SU-DHL-6 (cell line): Measurements from ENCODE around the gene LAMP1.

Source experiments
- H2AFZ ChIP-seq: fragments of 200-600 bp; sonication (generic); 2 replicates; pipeline ENCODE4 v1.6.1; 2014; ENCODE audit warnings: low read depth, mild to moderate bottlenecking, moderate library complexity, mixed read lengths, antibody characterized with exemption, low read length; ENCODE audit not compliant: severe bottlenecking
- H3F3A ChIP-seq: fragments of 200-600 bp; shearing (Covaris generic); 2 replicates; pipeline ENCODE4 v1.6.0; 2016; ENCODE audit warnings: antibody characterized with exemption, mild to moderate bottlenecking; ENCODE audit not compliant: insufficient read depth
- H3K27ac ChIP-seq: fragments of 200-600 bp; sonication (generic); 2 replicates; pipeline ENCODE4 v1.5.1; 2016; ENCODE audit warnings: low read depth, mild to moderate bottlenecking, low read length, moderate library complexity, mixed read lengths
- H3K27me3 ChIP-seq: fragments of 200-600 bp; sonication (generic), shearing (Covaris generic); 2 replicates; pipeline ENCODE4 v1.6.0; 2014; ENCODE audit warnings: mild to moderate bottlenecking, low read length
- H3K36me3 ChIP-seq: fragments of 200-600 bp; sonication (generic); 2 replicates; pipeline ENCODE4 v1.6.1; 2014; ENCODE audit warnings: mild to moderate bottlenecking, low read length, mixed read lengths
- H3K4me2 ChIP-seq: fragments of 300-600, 200-600 bp; shearing (Covaris generic), sonication (generic); 2 replicates; pipeline ENCODE4 v1.6.0; 2014; ENCODE audit warnings: low read length, low read depth, mild to moderate bottlenecking; ENCODE audit not compliant: poor library complexity, severe bottlenecking
- H3K4me3 ChIP-seq: fragments of 200-600 bp; sonication (generic); 2 replicates; pipeline ENCODE4 v1.5.1; 2014; ENCODE audit warnings: antibody characterized with exemption, low read length, mild to moderate bottlenecking, mixed read lengths; ENCODE audit not compliant: insufficient read depth, poor library complexity, severe bottlenecking
- H3K79me2 ChIP-seq: fragments of 200-600 bp; sonication (generic); 2 replicates; pipeline ENCODE4 v1.6.1; 2014; ENCODE audit warnings: mild to moderate bottlenecking, low read length, moderate library complexity; ENCODE audit not compliant: insufficient read depth
- H3K9ac ChIP-seq: fragments of 200-600 bp; sonication (generic); 2 replicates; pipeline ENCODE4 v1.7.0; 2014; ENCODE audit warnings: mild to moderate bottlenecking, low read length
- H3K9me2 ChIP-seq: fragments of 200-600 bp; sonication (generic); replicated peaks from 2 replicates; pipeline ENCODE4 v1.6.1; 2014; ENCODE audit warnings: low read length; ENCODE audit not compliant: insufficient read depth
- H3K9me3 ChIP-seq: fragments of 200-600 bp; sonication (generic); 2 replicates; pipeline ENCODE4 v1.6.1; 2014; ENCODE audit warnings: low read length, mixed read lengths; ENCODE audit not compliant: insufficient read depth
- H4K20me1 ChIP-seq: fragments of 200-600 bp; sonication (generic); 2 replicates; pipeline ENCODE4 v1.6.1; 2014; ENCODE audit warnings: low read depth, mild to moderate bottlenecking, antibody characterized with exemption, low read length, moderate library complexity, mixed read lengths
- EZH2phosphoT487 ChIP-seq: fragments of 200-600 bp; sonication (generic), shearing (Covaris generic); conservative IDR thresholded peaks from 2 replicates; pipeline ENCODE4 v1.6.1; 2018; ENCODE audit warnings: mild to moderate bottlenecking, antibody characterized with exemption, low read length, moderate library complexity, mixed read lengths
- TF ChIP-seq, protein P1 (sequence below): fragments of 200-600 bp; sonication (generic); IDR thresholded peaks from one replicate; pipeline ENCODE4 v1.5.1; 2017; ENCODE audit warnings: antibody characterized with exemption, mild to moderate bottlenecking, low read length, moderate library complexity; ENCODE audit not compliant: insufficient read depth, poor library complexity, severe bottlenecking

LAMP1 gene

DNA sequence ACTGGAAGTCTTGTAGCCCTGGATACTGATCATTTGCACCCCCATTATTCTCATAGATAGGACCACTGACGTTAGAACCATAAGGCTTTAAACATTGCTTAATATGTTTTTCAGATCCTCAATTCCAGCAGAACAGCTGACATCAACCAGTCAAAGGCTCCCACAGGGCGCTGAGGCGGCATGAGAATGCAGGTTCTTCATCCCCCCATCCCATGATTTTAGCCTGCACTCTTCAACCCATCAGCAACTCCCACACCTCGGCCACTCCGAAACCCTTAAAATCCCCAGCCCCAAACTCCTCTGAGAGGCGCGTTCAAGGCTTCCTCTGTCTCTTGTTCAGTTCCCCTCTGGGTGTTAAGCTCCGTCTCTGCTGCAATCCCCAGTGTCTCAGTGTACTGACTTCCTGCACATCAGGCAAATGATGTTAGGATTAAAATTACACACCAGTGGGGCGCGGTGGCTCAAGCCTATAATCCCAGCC is 24.3 kb upstream of the LAMP1 start:
- H3K27me3 ChIP-seq: no peaks in the 10 kb centered on the region
- TF ChIP-seq EZH2phosphoT487: no peak
- TF ChIP-seq, protein P1, sequence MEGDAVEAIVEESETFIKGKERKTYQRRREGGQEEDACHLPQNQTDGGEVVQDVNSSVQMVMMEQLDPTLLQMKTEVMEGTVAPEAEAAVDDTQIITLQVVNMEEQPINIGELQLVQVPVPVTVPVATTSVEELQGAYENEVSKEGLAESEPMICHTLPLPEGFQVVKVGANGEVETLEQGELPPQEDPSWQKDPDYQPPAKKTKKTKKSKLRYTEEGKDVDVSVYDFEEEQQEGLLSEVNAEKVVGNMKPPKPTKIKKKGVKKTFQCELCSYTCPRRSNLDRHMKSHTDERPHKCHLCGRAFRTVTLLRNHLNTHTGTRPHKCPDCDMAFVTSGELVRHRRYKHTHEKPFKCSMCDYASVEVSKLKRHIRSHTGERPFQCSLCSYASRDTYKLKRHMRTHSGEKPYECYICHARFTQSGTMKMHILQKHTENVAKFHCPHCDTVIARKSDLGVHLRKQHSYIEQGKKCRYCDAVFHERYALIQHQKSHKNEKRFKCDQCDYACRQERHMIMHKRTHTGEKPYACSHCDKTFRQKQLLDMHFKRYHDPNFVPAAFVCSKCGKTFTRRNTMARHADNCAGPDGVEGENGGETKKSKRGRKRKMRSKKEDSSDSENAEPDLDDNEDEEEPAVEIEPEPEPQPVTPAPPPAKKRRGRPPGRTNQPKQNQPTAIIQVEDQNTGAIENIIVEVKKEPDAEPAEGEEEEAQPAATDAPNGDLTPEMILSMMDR: no peak
- H3K79me2 ChIP-seq: no peaks in the 10 kb centered on the region
- H4K20me1 ChIP-seq: no peaks in the 10 kb centered on the region
- H2AFZ ChIP-seq: no peak overlapping the region
- no peaks in the 10 kb centered on the region for H3K9me2 ChIP-seq
- no peak overlapping the region for H3K9ac ChIP-seq
- H3F3A ChIP-seq: no peaks in the 10 kb centered on the region
- H3K36me3 ChIP-seq: no peaks in the 10 kb centered on the region
- no peak overlapping the region for H3K4me3 ChIP-seq
- no peaks in the 10 kb centered on the region for H3K9me3 ChIP-seq
- H3K27ac ChIP-seq: no peak overlapping the region
- H3K4me2 ChIP-seq: no peak overlapping the region

DNA sequence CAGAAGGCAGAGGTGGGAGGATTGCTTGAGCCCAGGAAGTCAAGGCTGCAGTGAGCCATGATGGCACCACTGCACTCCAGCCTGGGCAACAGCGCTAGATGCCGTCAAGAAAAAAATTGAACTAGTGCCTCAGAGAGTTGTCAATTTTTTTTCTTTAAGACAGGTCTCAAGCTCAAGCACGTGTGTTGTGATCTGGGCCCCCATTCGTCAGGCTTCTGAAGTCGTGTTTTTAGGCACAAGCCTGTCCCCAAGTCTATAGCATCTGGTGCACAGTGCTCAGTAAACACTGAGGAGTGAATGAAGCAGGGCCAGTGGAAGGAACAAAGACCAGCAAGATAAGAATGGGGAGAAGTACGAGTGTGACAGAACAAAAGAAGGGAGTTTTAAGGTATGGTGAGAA is 23.7 kb upstream of the LAMP1 start:
- no peaks in the 10 kb centered on the region for H3F3A ChIP-seq
- no peaks in the 10 kb centered on the region for H3K9me2 ChIP-seq
- no peak overlapping the region for H3K27ac ChIP-seq
- H3K79me2 ChIP-seq: no peaks in the 10 kb centered on the region
- H3K9ac ChIP-seq: no peak overlapping the region
- TF ChIP-seq, protein P1: no peak
- no peak for TF ChIP-seq EZH2phosphoT487
- no peak overlapping the region for H3K4me2 ChIP-seq
- H3K36me3 ChIP-seq: no peaks in the 10 kb centered on the region
- no peak overlapping the region for H2AFZ ChIP-seq
- H3K9me3 ChIP-seq: no peaks in the 10 kb centered on the region
- no peaks in the 10 kb centered on the region for H4K20me1 ChIP-seq
- no peaks in the 10 kb centered on the region for H3K27me3 ChIP-seq
- no peak overlapping the region for H3K4me3 ChIP-seq

DNA sequence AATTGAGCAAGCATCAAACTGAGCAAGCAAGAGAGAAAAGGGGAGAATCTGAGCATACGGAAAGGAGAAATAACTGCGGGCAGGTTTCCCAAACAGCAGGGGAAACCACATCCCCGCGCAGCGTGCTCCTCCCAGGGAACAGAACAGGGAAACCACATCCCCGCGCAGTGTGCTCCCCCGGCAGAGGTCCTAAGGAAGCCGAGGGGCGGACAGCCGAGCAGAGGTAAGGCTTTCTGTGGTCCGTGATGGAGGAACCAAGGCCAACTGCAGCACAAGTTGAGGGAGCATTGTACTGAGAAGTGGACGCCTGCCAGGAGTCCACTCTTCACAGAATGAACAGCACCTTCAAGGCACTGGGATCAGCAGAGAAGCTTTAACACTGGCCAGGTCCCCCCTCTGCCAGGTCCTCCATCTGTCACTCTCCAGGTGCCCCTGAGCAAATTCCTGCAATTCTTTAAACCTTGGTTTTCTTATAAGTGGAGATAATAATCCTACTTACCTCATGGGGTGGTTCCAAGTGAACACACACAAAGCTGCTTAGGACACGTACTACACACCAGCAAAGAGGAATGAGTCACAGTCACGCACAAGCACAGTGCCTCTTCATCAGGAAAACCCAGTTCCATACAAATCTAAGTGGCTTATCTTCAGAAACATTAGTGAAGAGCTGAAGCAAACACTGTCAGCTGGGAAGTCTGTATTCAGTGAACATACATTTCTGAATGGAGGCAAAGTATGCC is 23.0 kb upstream of the LAMP1 start:
- Histone ChIP-seq H3K9me3 (no peaks in the 10 kb centered on the region), H3F3A (no peaks in the 10 kb centered on the region), H3K79me2 (no peaks in the 10 kb centered on the region), H3K4me2 (no peak overlapping the region), H3K27ac (no peak overlapping the region), H3K4me3 (no peak overlapping the region), H4K20me1 (no peaks in the 10 kb centered on the region), H3K27me3 (no peaks in the 10 kb centered on the region), H3K9me2 (no peaks in the 10 kb centered on the region), H3K9ac (no peak overlapping the region), H2AFZ (no peak overlapping the region), H3K36me3 (no peaks in the 10 kb centered on the region)
- TF ChIP-seq EZH2phosphoT487: no peak
- TF ChIP-seq, protein P1: no peak
